ENCODE measurements around the gene AK9. TPM values are rescaled to one million over a fixed set of nuclear protein-coding genes. Genes with fewer than 3 reads are reported as not detected.

The AK9 gene
- total and polyA plus RNA-seq, 4 donors, result 1.1 to 5.3 (median 3.8) TPM

DNA sequence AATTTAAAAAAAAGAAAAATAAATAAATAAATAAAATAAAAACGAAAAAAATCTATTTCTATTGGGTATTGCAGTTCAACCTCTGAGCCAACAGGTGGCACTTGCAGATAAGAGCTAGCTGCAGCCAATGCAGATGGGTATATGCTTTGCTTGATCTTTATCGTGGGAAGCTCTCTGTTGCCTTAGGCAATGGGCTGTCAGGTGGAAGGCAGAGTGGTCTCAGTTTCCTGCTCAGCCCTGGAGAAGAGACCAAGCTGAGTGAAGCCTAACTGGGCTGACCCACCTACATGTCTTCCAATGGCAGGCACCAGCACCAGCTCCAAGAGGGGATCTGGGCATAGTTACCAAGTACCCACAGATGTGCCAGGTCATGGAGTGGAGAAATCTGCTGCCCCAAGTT is 95.0 kb downstream of the AK9 start:
- TF ChIP-seq NR2F2 (IDR thresholded peaks at IDR 0.05), result no peak
- TF ChIP-seq, protein P1, sequence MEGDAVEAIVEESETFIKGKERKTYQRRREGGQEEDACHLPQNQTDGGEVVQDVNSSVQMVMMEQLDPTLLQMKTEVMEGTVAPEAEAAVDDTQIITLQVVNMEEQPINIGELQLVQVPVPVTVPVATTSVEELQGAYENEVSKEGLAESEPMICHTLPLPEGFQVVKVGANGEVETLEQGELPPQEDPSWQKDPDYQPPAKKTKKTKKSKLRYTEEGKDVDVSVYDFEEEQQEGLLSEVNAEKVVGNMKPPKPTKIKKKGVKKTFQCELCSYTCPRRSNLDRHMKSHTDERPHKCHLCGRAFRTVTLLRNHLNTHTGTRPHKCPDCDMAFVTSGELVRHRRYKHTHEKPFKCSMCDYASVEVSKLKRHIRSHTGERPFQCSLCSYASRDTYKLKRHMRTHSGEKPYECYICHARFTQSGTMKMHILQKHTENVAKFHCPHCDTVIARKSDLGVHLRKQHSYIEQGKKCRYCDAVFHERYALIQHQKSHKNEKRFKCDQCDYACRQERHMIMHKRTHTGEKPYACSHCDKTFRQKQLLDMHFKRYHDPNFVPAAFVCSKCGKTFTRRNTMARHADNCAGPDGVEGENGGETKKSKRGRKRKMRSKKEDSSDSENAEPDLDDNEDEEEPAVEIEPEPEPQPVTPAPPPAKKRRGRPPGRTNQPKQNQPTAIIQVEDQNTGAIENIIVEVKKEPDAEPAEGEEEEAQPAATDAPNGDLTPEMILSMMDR (IDR thresholded peaks at IDR 0.05; ENCODE audit: low read depth, low read length, missing input control), result peak; percentile 18
- TF ChIP-seq, protein P2, sequence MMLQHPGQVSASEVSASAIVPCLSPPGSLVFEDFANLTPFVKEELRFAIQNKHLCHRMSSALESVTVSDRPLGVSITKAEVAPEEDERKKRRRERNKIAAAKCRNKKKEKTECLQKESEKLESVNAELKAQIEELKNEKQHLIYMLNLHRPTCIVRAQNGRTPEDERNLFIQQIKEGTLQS (IDR thresholded peaks at IDR 0.05), result no peak
- peak in 1 of 2 donors; percentile 22 for TF ChIP-seq RAD21 (IDR thresholded peaks at IDR 0.05)
- TF ChIP-seq RXRA (IDR thresholded peaks at IDR 0.05), result no peak
- TF ChIP-seq HNF4G (IDR thresholded peaks at IDR 0.05), result no peak
- no peak for TF ChIP-seq JUND (IDR thresholded peaks at IDR 0.05)
- H3K9ac ChIP-seq (ENCODE audit: low read depth in 1 of 2, low read length in 2 of 2), result no peak overlapping the region
- no peak for DNase-seq (ENCODE audit: low spot score)
- no peaks in the 10 kb centered on the region for H3K4me1 ChIP-seq (ENCODE audit: control insufficient read depth in 4 of 4, insufficient read depth in 4 of 4, low read length in 3 of 4)
- no peak overlapping the region for H3K27ac ChIP-seq (ENCODE audit: low read depth in 1 of 2, low read length in 2 of 2)
- no peaks in the 10 kb centered on the region for H3K36me3 ChIP-seq (ENCODE audit: control insufficient read depth in 4 of 4, insufficient read depth in 3 of 4, low read depth in 1 of 4, low read length in 3 of 4)
- WGBS, result 19% methylated on average over 2 of the region's 2 CpGs
- no peak overlapping the region for H3K4me3 ChIP-seq (ENCODE audit: low read depth in 1 of 3, low read length in 3 of 3)
- peaks cover 0 to 2% (median 0%) of the 10 kb centered on the region in 4 donors for H3K9me3 ChIP-seq (ENCODE audit: control insufficient read depth in 4 of 4, low read length in 3 of 4)
- H3K27me3 ChIP-seq (ENCODE audit: control insufficient read depth in 4 of 4, insufficient read depth in 4 of 4, low read length in 3 of 4), result no peaks in the 10 kb centered on the region

DNA sequence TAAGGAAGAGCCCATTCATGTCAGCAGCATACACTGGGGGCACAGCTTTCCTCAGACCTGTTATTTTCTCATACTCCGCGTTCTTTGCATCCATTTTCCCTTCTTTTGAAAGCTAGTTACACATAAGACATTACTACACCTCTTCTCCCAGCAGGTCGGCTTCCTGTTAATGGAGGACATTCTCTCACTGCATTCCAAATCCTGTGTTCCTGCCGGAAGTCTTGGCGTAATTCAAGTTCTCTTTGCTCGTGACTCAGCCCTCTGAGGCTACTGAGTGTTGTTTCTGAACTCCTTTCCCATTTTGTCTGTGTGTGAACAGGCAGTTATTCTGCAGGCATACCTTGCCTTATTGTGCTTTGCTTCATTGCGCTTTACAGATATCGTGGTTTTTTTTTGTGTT is 110.5 kb downstream of the AK9 start:
- TF ChIP-seq EGR1 (IDR thresholded peaks at IDR 0.05; ENCODE audit: low read depth in 2 of 2), result no peak
- TF ChIP-seq FOXA2 (IDR thresholded peaks at IDR 0.05), result no peak
- TF ChIP-seq, protein P2 (IDR thresholded peaks at IDR 0.05), result no peak
- TF ChIP-seq FOXA1 (IDR thresholded peaks at IDR 0.05), result no peak
- TF ChIP-seq SP1 (IDR thresholded peaks at IDR 0.05), result no peak
- TF ChIP-seq, protein P3, sequence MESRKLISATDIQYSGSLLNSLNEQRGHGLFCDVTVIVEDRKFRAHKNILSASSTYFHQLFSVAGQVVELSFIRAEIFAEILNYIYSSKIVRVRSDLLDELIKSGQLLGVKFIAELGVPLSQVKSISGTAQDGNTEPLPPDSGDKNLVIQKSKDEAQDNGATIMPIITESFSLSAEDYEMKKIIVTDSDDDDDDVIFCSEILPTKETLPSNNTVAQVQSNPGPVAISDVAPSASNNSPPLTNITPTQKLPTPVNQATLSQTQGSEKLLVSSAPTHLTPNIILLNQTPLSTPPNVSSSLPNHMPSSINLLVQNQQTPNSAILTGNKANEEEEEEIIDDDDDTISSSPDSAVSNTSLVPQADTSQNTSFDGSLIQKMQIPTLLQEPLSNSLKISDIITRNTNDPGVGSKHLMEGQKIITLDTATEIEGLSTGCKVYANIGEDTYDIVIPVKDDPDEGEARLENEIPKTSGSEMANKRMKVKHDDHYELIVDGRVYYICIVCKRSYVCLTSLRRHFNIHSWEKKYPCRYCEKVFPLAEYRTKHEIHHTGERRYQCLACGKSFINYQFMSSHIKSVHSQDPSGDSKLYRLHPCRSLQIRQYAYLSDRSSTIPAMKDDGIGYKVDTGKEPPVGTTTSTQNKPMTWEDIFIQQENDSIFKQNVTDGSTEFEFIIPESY (IDR thresholded peaks at IDR 0.05), result no peak
- TF ChIP-seq RXRA (IDR thresholded peaks at IDR 0.05), result no peak
- TF ChIP-seq HNF4A (conservative IDR thresholded peaks at IDR 0.05), result no peak
- no peak for TF ChIP-seq NR2F2 (IDR thresholded peaks at IDR 0.05)
- TF ChIP-seq HNF4G (IDR thresholded peaks at IDR 0.05), result no peak
- TF ChIP-seq, protein P4, sequence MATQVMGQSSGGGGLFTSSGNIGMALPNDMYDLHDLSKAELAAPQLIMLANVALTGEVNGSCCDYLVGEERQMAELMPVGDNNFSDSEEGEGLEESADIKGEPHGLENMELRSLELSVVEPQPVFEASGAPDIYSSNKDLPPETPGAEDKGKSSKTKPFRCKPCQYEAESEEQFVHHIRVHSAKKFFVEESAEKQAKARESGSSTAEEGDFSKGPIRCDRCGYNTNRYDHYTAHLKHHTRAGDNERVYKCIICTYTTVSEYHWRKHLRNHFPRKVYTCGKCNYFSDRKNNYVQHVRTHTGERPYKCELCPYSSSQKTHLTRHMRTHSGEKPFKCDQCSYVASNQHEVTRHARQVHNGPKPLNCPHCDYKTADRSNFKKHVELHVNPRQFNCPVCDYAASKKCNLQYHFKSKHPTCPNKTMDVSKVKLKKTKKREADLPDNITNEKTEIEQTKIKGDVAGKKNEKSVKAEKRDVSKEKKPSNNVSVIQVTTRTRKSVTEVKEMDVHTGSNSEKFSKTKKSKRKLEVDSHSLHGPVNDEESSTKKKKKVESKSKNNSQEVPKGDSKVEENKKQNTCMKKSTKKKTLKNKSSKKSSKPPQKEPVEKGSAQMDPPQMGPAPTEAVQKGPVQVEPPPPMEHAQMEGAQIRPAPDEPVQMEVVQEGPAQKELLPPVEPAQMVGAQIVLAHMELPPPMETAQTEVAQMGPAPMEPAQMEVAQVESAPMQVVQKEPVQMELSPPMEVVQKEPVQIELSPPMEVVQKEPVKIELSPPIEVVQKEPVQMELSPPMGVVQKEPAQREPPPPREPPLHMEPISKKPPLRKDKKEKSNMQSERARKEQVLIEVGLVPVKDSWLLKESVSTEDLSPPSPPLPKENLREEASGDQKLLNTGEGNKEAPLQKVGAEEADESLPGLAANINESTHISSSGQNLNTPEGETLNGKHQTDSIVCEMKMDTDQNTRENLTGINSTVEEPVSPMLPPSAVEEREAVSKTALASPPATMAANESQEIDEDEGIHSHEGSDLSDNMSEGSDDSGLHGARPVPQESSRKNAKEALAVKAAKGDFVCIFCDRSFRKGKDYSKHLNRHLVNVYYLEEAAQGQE (IDR thresholded peaks at IDR 0.05), result no peak
- no peak for TF ChIP-seq YY1 (IDR thresholded peaks at IDR 0.05)
- no peak for TF ChIP-seq JUND (IDR thresholded peaks at IDR 0.05)
- no peak for TF ChIP-seq RAD21 (IDR thresholded peaks at IDR 0.05)
- TF ChIP-seq TAF1 (conservative IDR thresholded peaks at IDR 0.05), result no peak
- TF ChIP-seq, protein P1 (IDR thresholded peaks at IDR 0.05; ENCODE audit: low read depth, low read length, missing input control), result no peak
- no peak for TF ChIP-seq MAX (IDR thresholded peaks at IDR 0.05)
- 92% methylated on average over 8 of the region's 8 CpGs for WGBS
- Histone ChIP-seq H3K36me3 (ENCODE audit: control insufficient read depth in 4 of 4, insufficient read depth in 3 of 4, low read depth in 1 of 4, low read length in 3 of 4) (no peaks in the 10 kb centered on the region), H3K4me3 (ENCODE audit: low read depth in 1 of 3, low read length in 3 of 3) (no peak overlapping the region), H3K27ac (ENCODE audit: low read depth in 1 of 2, low read length in 2 of 2) (no peak overlapping the region), H3K9ac (ENCODE audit: low read depth in 1 of 2, low read length in 2 of 2) (no peak overlapping the region), H3K4me1 (ENCODE audit: control insufficient read depth in 4 of 4, insufficient read depth in 4 of 4, low read length in 3 of 4) (no peaks in the 10 kb centered on the region), H3K9me3 (ENCODE audit: control insufficient read depth in 4 of 4, low read length in 3 of 4) (no peaks in the 10 kb centered on the region), H3K27me3 (ENCODE audit: control insufficient read depth in 4 of 4, insufficient read depth in 4 of 4, low read length in 3 of 4) (no peaks in the 10 kb centered on the region)
- no peak for DNase-seq (ENCODE audit: low spot score)
